Activated CD4-positive, alpha-beta T cell treated with anti-CD3 and anti-CD28 coated beads, Interleukin-2, Interleukin-4, amounts not matched to agents 100 ng/mL and 50 ng/mL, durations not matched to agents 16 hours and 8 hours (primary cell): ENCODE data around the gene GLDN.

ENCODE experiments used
- DNase-seq: peaks from one replicate; pipeline ENCODE4 v3.0.0-alpha.2; 2020; ENCODE audit warnings: low spot score

GLDN gene

DNA sequence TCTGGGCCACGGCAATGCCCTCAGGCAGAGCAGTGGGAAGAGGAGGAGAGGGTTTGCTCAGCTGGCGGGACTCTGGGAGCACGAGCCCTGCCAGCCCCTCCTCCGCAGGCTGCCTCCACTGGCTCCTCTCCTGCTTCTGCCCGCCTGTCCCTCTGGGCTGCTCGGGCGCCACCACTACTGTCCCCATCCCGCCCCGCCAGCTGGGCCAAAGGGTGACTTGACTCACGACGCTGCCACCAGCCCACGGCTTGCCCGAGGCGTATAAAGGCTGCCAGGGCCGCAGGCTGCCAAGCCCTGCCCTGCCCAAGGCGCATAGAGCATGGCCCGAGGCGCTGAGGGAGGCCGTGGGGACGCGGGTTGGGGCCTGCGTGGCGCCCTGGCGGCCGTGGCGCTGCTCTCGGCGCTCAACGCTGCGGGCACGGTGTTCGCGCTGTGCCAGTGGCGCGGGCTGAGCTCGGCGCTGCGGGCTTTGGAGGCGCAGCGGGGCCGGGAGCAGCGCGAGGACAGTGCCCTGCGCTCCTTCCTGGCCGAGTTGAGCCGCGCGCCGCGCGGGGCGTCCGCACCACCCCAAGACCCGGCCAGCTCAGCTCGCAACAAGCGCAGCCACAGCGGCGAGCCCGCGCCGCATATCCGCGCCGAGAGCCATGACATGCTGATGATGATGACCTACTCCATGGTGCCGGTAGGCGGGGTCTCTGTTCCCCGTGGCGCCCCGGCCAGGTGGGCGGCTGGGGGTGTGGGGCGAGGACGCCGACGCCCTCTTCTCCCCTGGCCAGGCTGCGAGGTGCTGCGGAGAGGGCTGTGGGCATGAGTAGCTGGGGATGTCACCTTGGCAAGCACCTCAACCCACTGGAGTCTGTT lies at the start of gene GLDN:
TSS of gene GLDN (plus strand) at position 290 of the 861 bp plus-strand sequence. CDS start at position 320, 30 bp downstream.
- DNase-seq: no peak

DNA sequence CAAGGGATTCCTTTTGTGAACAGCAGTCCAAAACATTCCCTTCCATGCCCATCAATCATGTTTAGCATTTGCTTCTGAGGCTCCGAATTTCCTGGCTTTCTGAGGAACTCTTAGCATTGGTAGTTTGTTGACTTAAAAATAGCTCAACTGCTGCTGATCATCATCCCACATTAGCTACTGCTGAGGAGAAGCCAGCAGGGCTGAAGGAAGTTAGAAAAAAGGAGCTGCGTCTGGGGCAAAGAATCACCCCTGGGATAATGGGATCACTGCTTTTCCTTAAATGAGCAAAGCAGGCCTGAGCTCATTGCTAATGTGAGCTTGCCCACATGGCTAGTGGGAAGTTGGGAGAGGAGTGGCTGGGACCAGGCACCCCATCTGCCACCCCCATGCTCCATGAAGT lies 42.8 kb upstream of the GLDN start:
- no peak for DNase-seq

DNA sequence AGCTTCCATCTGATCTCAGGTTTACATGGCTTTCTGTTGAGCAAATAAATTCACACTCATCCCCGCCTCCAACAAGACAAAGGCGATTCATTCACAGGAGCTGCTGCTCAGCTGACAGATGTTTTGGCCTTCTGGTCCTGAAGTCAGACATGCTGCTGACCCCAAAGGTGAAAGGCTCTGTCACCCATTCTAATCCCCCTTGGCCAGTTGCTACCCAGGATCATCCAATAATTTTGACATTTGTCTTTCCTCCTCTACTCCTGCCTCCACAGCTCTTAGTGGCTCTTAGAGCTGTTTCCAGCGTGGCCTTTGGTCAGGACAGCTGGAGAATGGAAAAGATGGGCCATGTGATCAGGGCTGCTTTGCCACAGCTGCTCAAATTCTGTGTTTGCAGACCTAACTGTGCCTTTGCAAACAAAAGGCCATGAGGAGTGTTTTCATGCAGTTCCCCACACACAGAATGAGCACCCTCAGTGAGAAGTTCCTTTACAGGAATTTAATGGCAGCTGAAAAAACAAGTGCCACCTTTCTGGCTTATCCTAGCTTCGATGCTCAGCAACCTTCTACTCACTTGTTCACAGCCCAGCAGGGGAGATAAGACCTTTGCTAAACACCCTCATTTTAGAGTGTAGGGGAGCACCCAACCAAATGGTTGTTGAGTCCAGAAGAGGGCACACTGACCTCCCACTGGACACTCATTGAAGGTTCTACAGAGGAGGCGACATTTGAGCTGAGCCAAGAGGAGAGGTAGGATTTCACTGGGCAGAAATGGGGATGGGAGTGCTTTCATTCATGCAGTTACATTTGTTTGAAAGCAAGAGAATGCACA lies 42.1 kb upstream of the GLDN start:
- DNase-seq: no peak

DNA sequence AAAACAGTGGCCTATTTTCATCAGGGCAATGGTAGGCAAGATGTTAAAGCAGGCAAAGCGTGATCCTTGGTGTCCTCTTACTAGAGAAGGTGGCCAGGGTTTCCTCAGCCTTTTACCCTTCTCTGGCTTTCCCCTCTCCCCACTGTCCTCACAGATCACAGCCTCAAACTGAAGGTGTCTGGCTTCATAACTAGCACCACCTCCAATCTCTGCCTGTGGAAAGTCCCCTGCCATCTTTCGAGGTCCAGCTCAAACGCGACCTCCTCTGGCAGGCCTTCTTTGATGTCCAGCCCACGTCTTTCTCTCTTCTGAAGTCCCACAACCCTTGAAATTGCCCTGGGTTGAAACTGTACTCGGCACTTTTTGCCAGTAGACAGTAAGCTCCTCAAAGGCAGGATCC lies 39.0 kb upstream of the GLDN start:
- DNase-seq: no peak

DNA sequence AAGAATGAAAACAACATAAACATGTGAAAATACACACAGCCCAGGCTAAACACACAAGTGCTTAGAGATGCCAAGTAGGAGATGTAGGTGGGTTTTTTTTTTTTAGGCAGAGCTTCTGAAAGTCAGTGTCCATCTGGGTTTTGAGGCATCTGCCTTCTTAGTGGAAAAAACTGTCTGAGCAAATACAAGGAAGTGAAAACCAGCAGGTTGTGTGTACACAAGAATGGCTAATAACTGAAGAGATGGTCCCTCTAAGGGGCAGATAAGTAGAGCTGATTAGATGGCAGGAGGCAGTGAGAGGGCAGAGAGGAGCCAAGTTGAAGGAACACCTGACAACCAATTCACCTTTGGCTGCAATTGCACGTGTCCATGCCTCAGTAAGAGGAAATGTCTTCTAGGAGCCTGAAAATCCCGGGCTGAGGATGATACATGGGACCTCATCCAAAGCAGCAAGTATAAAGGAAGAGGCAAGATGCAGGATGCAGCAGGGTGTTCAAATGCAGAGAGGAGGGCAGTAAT lies 37.9 kb upstream of the GLDN start:
- DNase-seq: no peak

DNA sequence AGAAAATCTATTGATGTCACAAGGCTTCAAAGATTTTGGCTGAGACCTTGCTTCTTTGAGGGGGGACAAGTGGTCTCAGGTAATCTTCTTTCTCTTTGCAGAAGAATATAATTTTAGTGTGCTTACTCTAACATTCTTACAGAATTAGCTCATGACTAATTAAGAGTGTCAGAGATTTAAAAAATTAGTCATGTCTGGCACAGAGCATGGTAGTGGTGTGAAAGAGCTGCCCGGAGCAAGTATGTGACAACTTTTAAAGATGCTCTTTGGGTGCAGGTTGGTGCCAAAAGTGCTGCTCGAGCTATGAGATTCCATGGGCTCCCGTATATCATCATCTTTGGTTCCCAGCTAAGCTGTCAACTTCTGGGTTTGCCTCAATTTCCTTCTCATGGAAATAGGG lies 34.1 kb upstream of the GLDN start:
- no peak for DNase-seq

DNA sequence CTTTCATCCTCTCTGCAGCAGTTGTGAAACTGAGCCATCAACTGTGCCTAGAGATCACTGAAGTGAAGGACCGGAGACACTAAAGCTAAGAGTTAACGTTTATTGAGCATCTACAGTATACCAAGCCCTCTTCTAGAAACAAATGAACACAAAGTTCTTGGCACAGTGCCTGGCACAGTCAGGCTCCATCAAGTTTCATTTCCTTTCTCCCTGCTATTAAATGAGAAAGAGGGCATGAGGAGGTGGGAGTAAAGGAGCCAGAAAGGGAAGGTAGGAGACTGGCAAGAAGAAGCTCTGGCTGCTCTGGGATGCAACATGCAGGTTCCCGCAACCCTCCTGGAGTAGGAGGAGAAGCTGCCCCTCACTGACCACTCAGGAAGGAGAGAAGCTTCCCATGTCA lies 33.6 kb upstream of the GLDN start:
- DNase-seq: no peak

DNA sequence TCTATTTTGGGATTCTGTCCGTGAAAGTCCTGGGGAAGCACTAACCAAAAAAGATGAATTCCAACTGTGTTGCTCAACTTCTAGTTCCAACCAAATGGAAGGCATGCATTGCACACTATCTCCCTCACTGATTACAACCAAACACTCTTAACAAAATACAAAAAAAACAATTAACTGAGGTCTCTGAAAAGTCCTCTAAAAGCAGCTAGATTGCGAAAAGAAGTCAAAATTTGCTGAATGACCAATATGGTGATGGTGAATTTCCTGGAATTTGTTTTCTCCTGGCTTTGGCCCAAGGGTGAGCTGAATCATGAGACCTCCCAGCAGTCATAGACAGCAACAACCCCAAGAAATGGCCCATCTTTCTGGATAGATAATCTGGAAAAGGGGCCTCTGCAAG lies 31.4 kb upstream of the GLDN start:
- no peak for DNase-seq

DNA sequence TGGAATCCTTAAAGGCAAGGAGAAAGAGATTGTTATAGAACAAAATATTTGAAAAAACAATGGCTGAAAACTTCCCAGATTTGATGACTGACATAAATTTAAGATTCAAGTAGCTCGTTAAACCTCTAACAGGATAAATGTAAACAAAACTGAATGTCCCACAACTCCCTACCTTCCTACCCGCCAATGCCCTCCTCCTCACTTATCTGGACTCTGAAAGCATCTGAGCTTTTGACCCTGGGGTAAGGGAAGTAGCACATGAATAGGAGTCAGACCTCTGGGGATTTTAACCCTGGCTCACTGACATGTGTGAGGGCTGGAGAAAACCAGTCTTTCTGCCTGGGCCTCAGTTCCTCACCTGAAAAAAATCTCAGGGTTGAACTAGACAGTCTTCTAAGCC lies 29.9 kb upstream of the GLDN start:
- DNase-seq: no peak

DNA sequence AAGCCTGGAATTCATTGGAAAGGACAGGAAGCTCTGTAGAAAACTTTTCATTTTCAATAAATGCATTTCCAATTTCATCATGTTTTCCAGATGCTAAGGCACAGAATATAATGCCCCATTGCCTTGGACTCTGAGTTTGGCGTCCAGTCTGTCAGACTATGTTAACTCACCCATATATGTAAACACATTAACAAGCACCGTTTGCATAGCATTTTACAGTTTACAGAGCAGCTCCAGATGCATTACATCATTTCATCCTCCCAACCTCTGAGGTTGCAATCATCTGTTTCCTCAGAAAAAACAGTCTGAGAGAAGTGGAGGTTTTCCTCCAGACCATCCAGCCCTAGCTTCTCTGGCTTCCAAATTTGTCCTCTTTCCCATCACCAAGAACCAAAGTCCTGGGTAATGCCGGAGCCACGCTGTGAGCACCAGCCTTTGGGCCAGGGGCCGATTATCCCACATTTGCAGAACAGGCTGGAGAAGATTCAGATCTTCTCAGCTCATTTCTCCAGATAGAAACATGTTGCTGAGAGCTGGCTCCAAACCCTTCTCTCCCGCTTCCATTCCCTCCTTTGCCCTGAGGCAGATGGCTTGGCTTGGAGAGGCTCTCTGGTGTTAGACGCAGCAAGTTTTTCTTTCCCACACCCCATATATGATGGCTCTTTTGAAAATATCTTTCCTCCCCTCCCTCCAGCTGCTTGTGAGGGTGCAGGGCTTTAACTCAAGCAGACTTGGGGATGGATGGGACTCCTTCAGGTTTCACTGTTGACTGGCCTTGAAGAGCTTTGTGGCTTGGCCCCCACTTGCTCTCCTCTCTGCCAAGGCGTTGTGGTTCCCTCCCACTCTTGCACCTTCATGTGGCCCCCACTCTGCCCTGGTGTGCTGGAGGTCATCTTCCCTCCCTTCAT lies 29.0 kb upstream of the GLDN start:
- no peak for DNase-seq

DNA sequence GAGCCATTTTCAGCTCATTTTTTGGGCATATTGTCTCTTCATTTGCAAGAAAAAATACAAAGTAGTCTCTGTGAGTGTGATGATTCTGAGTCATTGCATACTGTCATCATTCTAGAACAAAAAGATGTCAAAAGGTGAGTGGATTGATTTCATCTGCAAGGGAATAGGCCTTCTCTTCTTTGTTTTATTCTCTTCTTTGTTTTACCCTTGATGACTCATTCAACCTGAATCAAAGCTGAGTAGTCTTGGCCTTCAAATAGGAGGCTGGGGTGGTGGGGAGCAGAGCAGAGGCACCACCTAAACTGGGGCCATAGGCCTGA lies 28.4 kb upstream of the GLDN start:
- no peak for DNase-seq

DNA sequence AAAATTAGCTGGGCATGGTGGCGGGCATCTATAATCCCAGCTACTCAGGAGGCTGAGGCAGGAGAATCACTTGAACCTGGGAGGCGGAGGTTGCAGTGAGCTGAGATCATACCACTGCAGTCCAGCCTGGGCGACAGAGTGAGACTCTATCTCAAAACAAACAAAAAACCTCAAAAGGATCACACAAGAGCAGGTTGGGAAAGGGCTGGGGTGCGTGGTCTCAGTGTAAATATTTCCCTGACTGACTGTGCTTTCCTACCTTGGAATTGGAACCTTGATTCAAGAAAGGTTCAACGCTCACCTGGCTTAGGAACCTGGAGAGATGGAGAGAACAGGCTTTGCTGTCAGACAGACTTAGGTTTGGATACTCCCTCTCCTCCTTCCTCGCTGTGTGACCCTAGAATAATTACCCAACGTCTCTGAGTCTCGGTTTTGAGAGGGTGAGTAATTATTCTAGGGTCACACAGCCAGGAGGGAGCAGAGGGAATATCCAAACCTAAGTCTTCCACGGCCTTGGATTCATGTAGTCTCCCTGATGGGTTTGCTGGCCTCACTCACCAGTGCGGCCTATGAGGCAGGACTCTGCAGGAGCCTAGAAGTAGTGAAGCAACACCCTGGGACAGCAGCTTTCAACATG lies 27.7 kb upstream of the GLDN start:
- no peak for DNase-seq

DNA sequence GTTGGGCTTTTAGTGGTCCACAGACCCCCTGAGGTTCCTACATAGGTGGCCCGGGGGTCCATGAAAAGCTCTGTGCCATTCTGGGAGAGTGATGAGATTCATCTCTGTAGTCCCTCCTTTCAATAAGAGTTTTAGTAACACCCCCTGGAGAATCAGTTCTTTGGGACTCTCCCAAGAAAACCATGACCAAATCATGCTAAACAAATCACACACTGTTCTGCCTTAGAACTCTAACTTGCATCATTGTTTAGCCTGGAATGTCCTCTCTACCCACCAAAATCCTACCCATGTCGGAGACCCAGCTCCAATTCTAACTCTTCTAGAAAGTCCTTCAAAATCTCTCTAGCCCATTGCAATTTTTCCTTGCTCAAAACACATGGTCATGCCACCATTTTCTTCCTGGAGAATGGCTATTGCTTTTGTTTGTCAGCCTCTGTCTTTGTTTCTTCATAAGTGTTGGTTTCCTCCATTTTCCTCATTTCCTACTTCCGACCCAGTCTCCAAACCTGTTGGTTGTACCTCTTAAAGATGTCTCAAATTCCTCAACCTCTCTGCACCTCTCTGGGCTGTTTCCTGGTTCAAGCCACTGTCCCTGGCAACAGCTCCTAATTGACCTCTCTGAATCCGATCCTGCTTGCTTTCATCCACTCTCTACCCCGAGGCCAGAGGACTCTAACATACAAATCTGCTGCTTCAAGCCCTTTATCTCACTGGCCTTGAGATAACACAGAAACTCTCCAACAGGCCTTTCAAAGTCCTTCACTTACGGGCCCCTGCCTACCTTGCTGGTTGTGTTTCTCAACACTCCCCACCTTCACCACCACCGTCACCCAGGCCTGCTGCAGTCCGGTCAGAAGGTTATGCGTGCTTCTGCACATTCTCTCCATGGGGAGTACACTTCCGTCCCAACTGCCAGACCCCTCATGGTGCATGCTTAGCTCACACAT lies 26.8 kb upstream of the GLDN start:
- no peak for DNase-seq

DNA sequence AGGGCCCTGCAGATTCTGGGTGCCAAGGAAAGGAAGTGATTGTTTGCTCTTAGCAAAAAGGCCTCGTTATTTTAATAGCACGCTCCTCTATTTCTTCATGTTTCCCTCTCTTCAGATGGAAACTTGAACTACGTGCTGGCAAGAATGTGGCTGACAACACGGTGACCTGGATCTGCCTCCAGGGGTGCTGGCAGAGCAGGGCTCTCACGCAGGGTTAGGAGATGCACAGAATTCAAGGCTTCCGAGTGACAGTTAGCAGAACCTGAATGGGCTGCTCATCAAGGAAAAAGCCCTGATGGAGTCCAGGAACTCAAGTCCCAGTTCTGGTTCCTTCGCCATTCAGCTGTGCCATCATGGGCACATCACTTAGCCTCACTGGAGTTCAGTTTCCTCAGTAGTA lies 25.7 kb upstream of the GLDN start:
- DNase-seq: no peak

DNA sequence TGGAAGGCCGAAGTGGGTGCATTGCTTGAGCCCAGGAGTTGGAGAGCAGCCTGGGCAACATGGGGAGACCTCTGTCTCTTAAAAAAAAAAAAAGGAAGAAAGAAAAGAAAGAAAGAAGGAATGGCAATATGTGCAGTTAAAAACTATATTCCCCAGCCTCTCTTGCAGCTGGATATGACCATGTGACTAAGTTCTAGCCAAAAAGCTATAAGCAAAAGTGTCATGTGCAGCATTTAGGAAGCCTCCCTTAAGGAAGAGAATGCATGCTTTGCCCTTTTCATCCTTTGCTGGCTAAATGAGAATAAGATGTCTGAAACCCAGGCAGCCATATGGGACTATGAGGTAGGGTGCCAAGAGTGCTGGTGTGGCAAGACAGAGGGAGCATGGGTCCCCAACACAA lies 24.8 kb upstream of the GLDN start:
- no peak for DNase-seq

DNA sequence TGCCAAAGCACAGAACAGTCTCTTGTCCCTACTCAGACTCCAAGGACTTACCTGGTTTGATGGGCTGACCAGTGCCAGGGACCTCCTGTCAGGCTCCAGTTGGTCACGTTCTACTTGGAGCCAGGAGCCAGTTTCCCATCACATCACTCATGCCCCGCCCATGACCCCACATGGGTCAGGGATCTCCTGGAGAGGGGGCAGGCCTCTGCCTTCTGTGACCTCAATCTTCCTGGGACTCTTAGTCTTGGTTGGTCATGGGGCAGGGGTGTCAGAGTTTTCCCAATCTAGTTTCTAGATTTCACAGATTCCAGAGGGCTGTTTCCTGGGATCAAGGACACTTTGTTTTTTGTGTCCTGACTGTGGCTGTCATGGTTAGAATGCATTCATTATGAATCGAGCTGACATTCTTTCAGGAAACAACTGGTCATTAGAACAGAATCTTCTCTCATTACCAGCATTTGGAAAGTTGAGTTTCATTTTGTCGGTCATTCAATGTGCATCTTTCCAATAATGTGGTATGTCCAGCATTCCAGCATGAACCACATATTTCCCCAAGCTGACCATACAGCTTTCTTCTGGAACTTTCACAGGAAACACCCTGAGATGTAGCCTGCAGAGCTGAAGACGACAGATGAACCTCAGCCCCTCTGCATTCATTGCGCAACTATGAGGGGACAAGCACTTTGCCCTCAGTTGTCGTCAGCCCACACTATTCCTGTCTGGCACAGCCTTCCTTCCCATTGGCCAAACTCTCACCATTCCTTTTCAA lies 22.9 kb upstream of the GLDN start:
- no peak for DNase-seq

DNA sequence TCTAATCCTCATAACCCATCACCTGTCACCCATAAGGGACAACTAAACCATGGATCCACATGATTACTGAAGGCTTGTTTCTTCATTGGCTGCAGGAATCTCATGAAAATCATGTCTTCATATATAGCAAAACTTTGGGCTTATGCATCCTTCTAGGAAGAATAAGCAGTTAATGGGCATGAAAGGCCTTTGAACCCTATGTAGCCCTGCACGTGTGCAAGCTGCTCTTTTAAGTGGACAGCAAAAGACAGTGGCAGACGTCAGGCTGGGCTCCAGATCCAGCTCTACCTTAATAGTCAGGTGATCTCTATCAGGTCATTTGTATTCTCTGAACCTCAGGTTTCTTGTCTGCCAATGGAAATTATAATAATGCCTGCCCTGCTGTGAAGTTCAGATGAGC lies 21.9 kb upstream of the GLDN start:
- no peak for DNase-seq

DNA sequence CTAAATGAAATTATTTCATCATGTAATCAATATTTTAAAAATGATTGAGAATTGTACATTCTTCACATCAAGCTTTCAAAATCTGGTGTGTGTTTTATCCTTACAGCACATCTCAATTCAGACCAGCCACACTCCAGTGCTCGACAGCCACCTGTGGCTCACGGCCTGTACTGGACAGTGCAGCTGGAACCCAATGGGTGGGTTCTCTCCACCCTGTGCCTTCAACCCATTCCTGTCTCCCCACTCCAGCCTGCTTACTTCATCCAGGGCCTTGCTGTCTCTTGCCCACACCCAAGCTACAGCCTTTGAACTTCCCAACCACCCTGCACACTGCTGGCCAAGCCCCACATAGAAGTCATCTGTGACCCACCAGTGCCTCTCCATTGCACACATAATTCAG lies 20.6 kb upstream of the GLDN start:
- no peak for DNase-seq

DNA sequence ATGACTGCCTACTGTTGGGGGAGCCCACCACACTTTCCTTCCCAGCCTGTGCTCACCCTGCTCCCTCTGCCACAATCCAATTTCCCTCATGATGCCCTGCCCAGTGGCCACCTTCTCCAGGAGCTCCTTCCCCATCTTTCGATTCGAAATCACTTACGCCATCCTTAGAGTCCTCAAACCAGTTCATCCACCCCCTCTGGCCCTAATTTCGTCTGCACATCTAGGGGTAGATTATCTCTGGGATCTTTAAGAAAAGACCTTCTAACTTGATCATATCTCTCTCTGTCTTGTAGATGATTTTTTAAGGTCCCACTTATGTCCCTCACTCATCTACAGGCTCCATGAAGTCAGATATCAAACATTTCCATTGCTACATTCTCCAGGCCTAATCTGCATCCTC lies 20.1 kb upstream of the GLDN start:
- DNase-seq: no peak
